ENCODE measurements around the gene CHTOP. TPM values are rescaled to one million over a fixed set of nuclear protein-coding genes. Genes with fewer than 3 reads are reported as not detected.

Gene CHTOP
- polyA plus RNA-seq, 10 donors: 77.9 to 97.5 (median 88.2) TPM

DNA sequence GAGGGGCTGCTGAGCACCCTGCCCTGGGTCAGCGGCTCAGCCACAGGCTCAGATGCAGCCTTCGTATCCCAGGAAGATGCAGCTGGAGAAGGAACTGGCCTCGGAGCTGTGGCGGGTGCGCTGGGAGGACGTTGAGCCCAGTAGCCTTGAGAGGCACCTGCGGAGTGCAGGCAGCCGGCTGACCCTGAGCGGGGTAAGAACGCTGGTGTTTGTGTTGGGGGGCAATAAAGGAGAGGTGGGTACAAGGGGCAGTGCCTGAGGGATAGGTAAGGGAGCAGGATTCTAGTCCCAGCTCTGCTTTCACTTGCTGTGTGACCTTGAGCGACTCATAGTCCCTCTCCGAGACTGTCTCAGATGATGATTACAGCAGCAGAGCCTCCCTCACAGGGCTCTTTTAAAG, 51.0 kb downstream of the CHTOP start:
- no peak for DNase-seq

- no peak for DNase-seq
Measured at GRCh38 chr1:153685544-153686340, 51.9 kb downstream of the CHTOP start.

GRCh38 chr1:153687346-153688125, 53.7 kb downstream of the CHTOP start:
- no peak for DNase-seq

DNA sequence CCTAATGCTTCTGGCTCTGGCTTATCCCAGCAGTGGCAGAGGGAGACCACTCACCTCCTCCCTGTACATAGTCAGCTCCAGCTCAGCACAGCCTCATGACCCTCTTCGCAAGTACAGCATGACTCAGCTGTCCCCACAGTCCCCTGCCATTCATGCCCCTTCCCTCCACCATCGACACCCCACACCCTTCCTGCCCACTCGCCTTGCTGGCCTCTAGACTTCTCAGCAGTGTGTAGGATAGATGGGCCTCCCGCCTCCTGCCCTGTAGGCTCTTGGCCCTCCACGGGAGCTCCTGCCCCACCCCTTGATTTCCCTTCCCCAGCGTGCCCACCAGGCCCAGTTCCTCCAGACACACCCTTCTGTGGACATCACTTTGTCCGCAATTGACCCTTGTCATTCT, 54.4 kb downstream of the CHTOP start:
- no peak for DNase-seq

GRCh38 chr1:153688736-153689328, 55.0 kb downstream of the CHTOP start:
- DNase-seq: no peak

- no peak for DNase-seq
Measured at GRCh38 chr1:153693466-153693865, 59.6 kb downstream of the CHTOP start.

Other genes with a start within 250 kb of the CHTOP start
- gene S100A8, start 243.0 kb upstream of the CHTOP start, polyA plus RNA-seq (ENCODE audit: insufficient read length in 10 of 10): 10 to 100 TPM in 8 of 10 donors, 1 to 10 TPM in 2; 4.7 to 37.0 (median 13.9) TPM
- gene S100A7A, start 217.5 kb upstream of the CHTOP start, polyA plus RNA-seq (ENCODE audit: insufficient read length in 10 of 10): not detected
- not detected for gene S100A7, start 173.4 kb upstream of the CHTOP start, polyA plus RNA-seq (ENCODE audit: insufficient read length in 10 of 10)
- 100 to 1,000 TPM; 159 to 322 (median 210) TPM for gene S100A6, start 98.1 kb upstream of the CHTOP start, polyA plus RNA-seq (ENCODE audit: insufficient read length in 10 of 10)
- gene S100A5, start 93.1 kb upstream of the CHTOP start, polyA plus RNA-seq (ENCODE audit: insufficient read length in 10 of 10): under 1 TPM in 5 of 10 donors, not detected in 5; 0.23 to 0.65 (median 0.41) TPM
- 100 to 1,000 TPM; 162 to 254 (median 206) TPM for gene S100A4, start 88.3 kb upstream of the CHTOP start, polyA plus RNA-seq (ENCODE audit: insufficient read length in 10 of 10)
- 1 to 10 TPM in 4 of 10 donors, under 1 TPM in 4, not detected in 2; 0.35 to 1.2 (median 0.86) TPM for gene S100A3, start 84.8 kb upstream of the CHTOP start, polyA plus RNA-seq (ENCODE audit: insufficient read length in 10 of 10)
- gene S100A2, start 68.2 kb upstream of the CHTOP start, polyA plus RNA-seq (ENCODE audit: insufficient read length in 10 of 10): 10 to 100 TPM in 2 of 10 donors, 1 to 10 TPM in 6, under 1 TPM in 2; 0.35 to 11.4 (median 1.5) TPM
- 10 to 100 TPM; 41.9 to 80.4 (median 56.6) TPM for gene S100A16, start 20.9 kb upstream of the CHTOP start, polyA plus RNA-seq (ENCODE audit: insufficient read length in 10 of 10)
- 10 to 100 TPM in 2 of 10 donors, under 1 TPM in 6, not detected in 2; 0.22 to 51.2 (median 0.36) TPM for gene S100A14, start 17.7 kb upstream of the CHTOP start, polyA plus RNA-seq (ENCODE audit: insufficient read length in 10 of 10)
- 10 to 100 TPM; 55.3 to 95.0 (median 78.7) TPM for gene S100A13, start 6.6 kb upstream of the CHTOP start, polyA plus RNA-seq (ENCODE audit: insufficient read length in 10 of 10)
- 10 to 100 TPM in 5 of 10 donors, 1 to 10 TPM in 5; 2.6 to 16.6 (median 10.0) TPM for gene S100A1, start 5.6 kb upstream of the CHTOP start, polyA plus RNA-seq (ENCODE audit: insufficient read length in 10 of 10)
- 10 to 100 TPM; 44.5 to 50.4 (median 46.6) TPM for gene SNAPIN, start 24.6 kb downstream of the CHTOP start, polyA plus RNA-seq (ENCODE audit: insufficient read length in 10 of 10)
- 100 to 1,000 TPM; 156 to 204 (median 167) TPM for gene ILF2, start 36.9 kb downstream of the CHTOP start, polyA plus RNA-seq (ENCODE audit: insufficient read length in 10 of 10)
- gene NPR1, start 44.6 kb downstream of the CHTOP start, polyA plus RNA-seq (ENCODE audit: insufficient read length in 10 of 10): 10 to 100 TPM; 12.2 to 18.2 (median 15.0) TPM
- 10 to 100 TPM; 31.4 to 60.0 (median 39.8) TPM for gene INTS3, start 94.0 kb downstream of the CHTOP start, polyA plus RNA-seq (ENCODE audit: insufficient read length in 10 of 10)
- 10 to 100 TPM; 17.9 to 32.7 (median 23.6) TPM for gene SLC27A3, start 141.3 kb downstream of the CHTOP start, polyA plus RNA-seq (ENCODE audit: insufficient read length in 10 of 10)

Measured in muscle of back (tissue), 11 donors.